Urinary bladder (tissue), 4 donors: ENCODE results near the gene LDLRAD3. TPM values are rescaled to one million over a fixed set of nuclear protein-coding genes. Genes with fewer than 3 reads are reported as not detected.

Experiments
- DNase-seq: peaks from one replicate; pipeline ENCODE4 v3.0.0-alpha.2; 2015; ENCODE audit errors: extremely low spot score
- H3K27ac ChIP-seq: one replicate; pipeline ENCODE4 v1.5.1; 2013; ENCODE audit warnings: low read depth, mild to moderate bottlenecking, moderate library complexity
- H3K36me3 ChIP-seq: one replicate; pipeline ENCODE4 v1.6.1; 2013; ENCODE audit warnings: mild to moderate bottlenecking, moderate library complexity; ENCODE audit not compliant: insufficient read depth
- H3K4me1 ChIP-seq: one replicate; pipeline ENCODE4 v1.6.1; 2013; ENCODE audit warnings: mild to moderate bottlenecking, moderate library complexity; ENCODE audit not compliant: insufficient read depth
- H3K4me3 ChIP-seq: one replicate; pipeline ENCODE4 v1.5.1; 2013; ENCODE audit warnings: low read depth, low read length
- WGBS: extraction: QIAGEN DNeasy Blood & Tissue Kit; methylation state at CpG from one replicate; pipeline ENCODE4 v1.1.7; 2013; 5-methylcytosine and 5-hydroxymethylcytosine counted together
- polyA plus RNA-seq: library from polyadenylated mRNA; stranded (reverse); fragments of 200-250 nt; gene quantifications from one replicate; pipeline ENCODE4 v1.2.3, GENCODE V29; 2013
- total RNA-seq: library from RNA; depleted of rRNA; stranded (reverse); fragments of >200 nt; gene quantifications from one replicate; pipeline ENCODE4 v1.2.3, GENCODE V29; 2014
- donor health status: healthy with polysubstance abuse.
- donor health status: healthy.

The LDLRAD3 gene
- total and polyA plus RNA-seq, 2 donors = 7.2 to 13.8 TPM

GRCh38 chr11:36216061-36216615 is 272.3 kb downstream of the LDLRAD3 start:
- Histone ChIP-seq H3K36me3 (no peaks in the 10 kb centered on the region), H3K4me1 (no peaks in the 10 kb centered on the region), H3K4me3 (no peak overlapping the region), H3K27ac (no peak overlapping the region)
- DNase-seq = no peak
- 81% methylated on average over 3 of the region's 3 CpGs for WGBS

- no peaks in the 10 kb centered on the region for H3K36me3 ChIP-seq
- no peak overlapping the region for H3K27ac ChIP-seq
- H3K4me3 ChIP-seq = no peak overlapping the region
- H3K4me1 ChIP-seq = no peaks in the 10 kb centered on the region
- DNase-seq = no peak
- WGBS = 98% methylated on average over 4 of the region's 4 CpGs
These were observed 274.5 kb downstream of the LDLRAD3 start for GRCh38 chr11:36218283-36218921.

- H3K36me3 ChIP-seq = no peaks in the 10 kb centered on the region
- H3K27ac ChIP-seq = no peak overlapping the region
- H3K4me1 ChIP-seq = no peaks in the 10 kb centered on the region
- no peak overlapping the region for H3K4me3 ChIP-seq
- DNase-seq = no peak
These were observed 276.1 kb downstream of the LDLRAD3 start for GRCh38 chr11:36219996-36220395.

- Histone ChIP-seq H3K4me1 (no peaks in the 10 kb centered on the region), H3K4me3 (no peak overlapping the region), H3K27ac (no peak overlapping the region), H3K36me3 (no peaks in the 10 kb centered on the region)
- DNase-seq = no peak
- WGBS = 62% methylated on average over 14 of the region's 14 CpGs
These were observed 279.2 kb downstream of the LDLRAD3 start for GRCh38 chr11:36222831-36223635.

- H3K4me1 ChIP-seq = no peaks in the 10 kb centered on the region
- no peaks in the 10 kb centered on the region for H3K36me3 ChIP-seq
- no peak for DNase-seq
- 58% methylated on average over 5 of the region's 5 CpGs for WGBS
- no peak overlapping the region for H3K4me3 ChIP-seq
- no peak overlapping the region for H3K27ac ChIP-seq
These were observed 280.5 kb downstream of the LDLRAD3 start for GRCh38 chr11:36224209-36224882.

- no peak overlapping the region for H3K4me3 ChIP-seq
- no peak for DNase-seq
- H3K4me1 ChIP-seq = no peaks in the 10 kb centered on the region
- H3K27ac ChIP-seq = no peak overlapping the region
- 98% methylated on average over 15 of the region's 15 CpGs for WGBS
- H3K36me3 ChIP-seq = no peaks in the 10 kb centered on the region
These were observed 283.2 kb downstream of the LDLRAD3 start for GRCh38 chr11:36227044-36227443.

- no peak overlapping the region for H3K27ac ChIP-seq
- H3K4me1 ChIP-seq = peaks cover 2% of the 10 kb centered on the region
- no peak for DNase-seq
- 95% methylated on average over 8 of the region's 8 CpGs for WGBS
- H3K36me3 ChIP-seq = no peaks in the 10 kb centered on the region
- H3K4me3 ChIP-seq = no peak overlapping the region
These were observed 284.8 kb downstream of the LDLRAD3 start for GRCh38 chr11:36228689-36229088.

GRCh38 chr11:36229091-36229705 is 285.3 kb downstream of the LDLRAD3 start:
- 95% methylated on average over 12 of the region's 12 CpGs for WGBS
- H3K4me1 ChIP-seq = peaks cover 2% of the 10 kb centered on the region
- no peak for DNase-seq
- no peak overlapping the region for H3K27ac ChIP-seq
- no peaks in the 10 kb centered on the region for H3K36me3 ChIP-seq
- H3K4me3 ChIP-seq = no peak overlapping the region

- Histone ChIP-seq H3K4me1 (peaks cover 2% of the 10 kb centered on the region), H3K36me3 (no peaks in the 10 kb centered on the region), H3K4me3 (no peak overlapping the region), H3K27ac (no peak overlapping the region)
- no peak for DNase-seq
- WGBS = 53% methylated on average over 11 of the region's 11 CpGs
These were observed 287.2 kb downstream of the LDLRAD3 start for GRCh38 chr11:36230779-36231699.

GRCh38 chr11:36233204-36233603 is 289.3 kb downstream of the LDLRAD3 start:
- Histone ChIP-seq H3K27ac (no peak overlapping the region), H3K4me1 (peaks cover 2% of the 10 kb centered on the region), H3K4me3 (no peak overlapping the region), H3K36me3 (no peaks in the 10 kb centered on the region)
- 38% methylated on average over 3 of the region's 3 CpGs for WGBS
- no peak for DNase-seq

- H3K36me3 ChIP-seq = no peaks in the 10 kb centered on the region
- no peak for DNase-seq
- peaks cover 2% of the 10 kb centered on the region for H3K4me1 ChIP-seq
- no peak overlapping the region for H3K27ac ChIP-seq
- WGBS = over 99% methylated on average over 2 of the region's 2 CpGs
- no peak overlapping the region for H3K4me3 ChIP-seq
These were observed 291.0 kb downstream of the LDLRAD3 start for GRCh38 chr11:36234825-36235224.

GRCh38 chr11:36235750-36236149 is 291.9 kb downstream of the LDLRAD3 start:
- WGBS = 70% methylated on average over 3 of the region's 3 CpGs
- no peaks in the 10 kb centered on the region for H3K36me3 ChIP-seq
- H3K27ac ChIP-seq = no peak overlapping the region
- DNase-seq = no peak
- H3K4me3 ChIP-seq = no peak overlapping the region
- peaks cover 2% of the 10 kb centered on the region for H3K4me1 ChIP-seq

GRCh38 chr11:36237391-36237790 is 293.5 kb downstream of the LDLRAD3 start:
- H3K27ac ChIP-seq = no peak overlapping the region
- no peak for DNase-seq
- no peaks in the 10 kb centered on the region for H3K36me3 ChIP-seq
- H3K4me1 ChIP-seq = peaks cover 2% of the 10 kb centered on the region
- no peak overlapping the region for H3K4me3 ChIP-seq
